Pancreas (tissue), 10 donors: ENCODE data around the gene RASGRF1. TPM values are rescaled to one million over a fixed set of nuclear protein-coding genes. Genes with fewer than 3 reads are reported as not detected.
A peak's percentile ranks its signal among the peaks of the same experiment; 100 is the strongest.

ENCODE experiments used
- ATAC-seq, 4 donors: fragments of 200-7000 bp; cut with Tn5 transposase; one replicate each; pipeline versions ENCODE4 v1.8.0 to v1.9.1; 2020; ENCODE audit warnings: mild to moderate bottlenecking in 4 of 4, moderate library complexity in 4 of 4
- DNase-seq, 6 donors: peaks; one replicate each; pipeline ENCODE4 v3.0.0-alpha.2; 2020
- FAIRE-seq: peaks from 2 replicates; lab custom pipeline; 2012; peaks lifted over from hg19 to GRCh38; lab: Jason Lieb, UNC
- H3K27ac ChIP-seq, 4 donors: fragments of 200-600 bp; sonication (generic); 1 replicate in 3 of 4; 2 replicates in 1 of 4; pipeline versions ENCODE4 v1.5.0 to v1.8.0; 2020
- H3K27me3 ChIP-seq, 4 donors: fragments of 200-600 bp; one replicate each; pipeline ENCODE4 v1.8.0; 2021
- H3K36me3 ChIP-seq, 3 donors: fragments of 200-600 bp; sonication (generic) in 1 of 3; one replicate each; pipeline versions ENCODE4 v1.5.0 to v1.8.0; 2020 to 2021
- H3K4me1 ChIP-seq, 3 donors: fragments of 200-600 bp; one replicate each; pipeline ENCODE4 v1.8.0; 2021
- H3K4me3 ChIP-seq, 4 donors: fragments of 200-600 bp; sonication (generic) in 2 of 4; one replicate each; pipeline versions ENCODE4 v1.5.0 to v1.8.0; 2020 to 2021
- H3K9me3 ChIP-seq, 4 donors: fragments of 200-600 bp; one replicate each; pipeline ENCODE4 v1.8.0; 2021
- WGBS, 2 donors: extraction: QIAGEN DNeasy Blood & Tissue Kit; methylation state at CpG; one replicate each; pipeline ENCODE4 v1.1.7; 2013; 5-methylcytosine and 5-hydroxymethylcytosine counted together
- intact Hi-C, 3 donors: fragments of 100-400 bp; cut with DNase I; formaldehyde crosslinking; loops; one replicate each; pipeline versions ENCODE4 v1.11.1 to v1.14.2; 2022
- polyA plus RNA-seq, 2 donors: library from polyadenylated mRNA; stranded (reverse); fragments of 200-250 nt; gene quantifications; one replicate each; pipeline ENCODE4 v1.2.3, GENCODE V29; 2013
- total RNA-seq, 6 donors: library from RNA; stranded (reverse); fragmentation: NEBNext Ultra II Directional in 4 of 6; extraction: Animal tissue kit (Norgen Biotek cat#: 25700) in 4 of 6; gene quantifications; one replicate each; pipeline versions ENCODE4 v1.2.1 to v1.2.4, GENCODE V29; 2021 to 2023
- TF ChIP-seq, protein P1 (sequence below), 4 donors: fragments of 200-600 bp; sonication (generic) in 3 of 4; IDR thresholded peaks; one replicate each; pipeline versions ENCODE4 v1.5.0 to v1.8.0; 2021; ENCODE audit warnings: antibody characterized with exemption in 4 of 4
- donor health status: healthy with polysubstance abuse.
- donor health status: DM: no; HTN: no; CAD: no; lungs with moderate emphysema.
- donor health status: DM: no; HTN: no; CAD: no.
- donor health status: control.
- donor health status: control.
- donor health status: Bipolar disorder and iron deficiency.
- donor health status: DM: yes; HTN: yes; CAD: no.
- donor health status: DM: no; HTN: no; CAD: no.
- donor health status: DM: no; HTN: no; CAD: no.
- donor health status: DM: yes; HTN: yes; CAD: no.

Gene RASGRF1
- total and polyA plus RNA-seq, 8 donors = 0.35 to 8.4 (median 2.1) TPM

DNA sequence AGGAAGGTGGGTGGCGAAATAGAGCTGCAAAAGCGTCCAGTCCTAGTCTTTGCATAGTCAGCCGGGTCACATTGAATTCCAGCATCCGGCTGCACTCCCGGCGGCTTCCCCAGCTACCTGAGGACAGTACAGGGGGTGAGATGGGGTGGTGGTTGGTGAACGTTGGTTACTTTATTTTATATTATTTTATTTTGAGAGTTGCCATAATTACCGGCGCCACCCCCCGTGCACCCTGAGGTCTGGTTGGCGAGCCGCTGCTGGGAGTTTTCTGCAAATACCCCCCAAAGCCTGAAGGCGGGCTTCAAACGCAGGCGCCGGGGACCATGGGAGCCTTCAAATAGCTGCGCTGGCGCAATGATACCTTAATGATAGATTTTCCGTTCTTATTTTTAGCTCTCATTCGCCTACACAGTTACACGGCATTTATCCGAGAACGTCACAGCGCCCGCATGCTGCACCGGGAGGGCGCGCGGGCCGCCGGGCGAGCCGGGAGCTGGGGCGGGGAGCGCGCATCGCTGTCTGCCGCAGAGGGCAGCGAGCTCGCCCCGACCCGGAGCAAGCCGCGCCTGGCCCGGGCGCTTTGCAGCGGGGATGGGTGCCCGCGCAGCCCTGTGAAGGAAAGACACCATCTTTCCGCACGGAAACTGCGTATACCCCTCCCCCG is 756 bp upstream of the RASGRF1 start:
- peaks cover 0 to 16% (median 0%) of the 10 kb centered on the region in 4 donors for H3K27me3 ChIP-seq
- no peak for FAIRE-seq
- WGBS, 2 donors = 2% methylated on average over 53 of the region's 53 CpGs

DNA sequence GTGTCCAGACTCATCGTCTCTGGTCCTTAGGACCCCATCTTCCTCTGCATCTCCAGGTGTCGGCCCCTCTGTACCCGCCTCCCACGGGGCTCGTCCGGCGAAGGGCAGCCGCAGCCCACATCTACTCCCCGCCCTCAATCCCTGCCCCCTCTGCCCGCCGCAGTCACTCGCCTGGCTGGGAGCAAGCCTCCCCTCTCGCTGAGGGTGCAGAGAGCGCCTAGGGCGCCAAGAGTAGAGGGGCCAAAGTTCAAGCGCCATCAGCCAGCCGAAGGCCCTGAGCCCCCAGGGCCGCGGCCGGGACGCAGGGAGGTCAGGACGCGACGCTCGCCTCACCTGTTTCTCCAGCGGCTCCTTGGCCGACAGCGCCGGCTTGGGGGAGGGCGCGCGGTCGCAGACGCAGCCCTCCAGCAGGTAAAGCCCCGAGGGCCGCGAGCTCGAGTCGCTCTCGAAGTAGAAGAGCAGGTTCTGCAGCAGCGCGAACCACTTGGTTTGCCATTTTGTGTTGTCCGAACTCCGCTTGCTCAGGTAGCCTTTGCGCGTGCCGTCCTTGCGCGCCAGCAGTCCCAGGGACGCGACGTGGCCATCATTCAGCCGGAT is 592 bp downstream of the RASGRF1 start:
- Histone ChIP-seq H3K4me1 (peaks cover 0 to 7% (median 4%) of the 10 kb centered on the region in 3 donors), H3K4me3 (peak overlapping the region in 1 of 4 donors; percentile 32), H3K27ac (no peak overlapping the region), H3K27me3 (peaks cover 0 to 16% (median 0%) of the 10 kb centered on the region in 4 donors), H3K9me3 (no peaks in the 10 kb centered on the region), H3K36me3 (no peaks in the 10 kb centered on the region)
- intact Hi-C loops = no loop called here
- DNase-seq (peak in 1 of 6 donors; percentile 57), FAIRE-seq (no peak), ATAC-seq (peak in 2 of 4 donors; percentile 34 to 40)
- TF ChIP-seq, protein P1, sequence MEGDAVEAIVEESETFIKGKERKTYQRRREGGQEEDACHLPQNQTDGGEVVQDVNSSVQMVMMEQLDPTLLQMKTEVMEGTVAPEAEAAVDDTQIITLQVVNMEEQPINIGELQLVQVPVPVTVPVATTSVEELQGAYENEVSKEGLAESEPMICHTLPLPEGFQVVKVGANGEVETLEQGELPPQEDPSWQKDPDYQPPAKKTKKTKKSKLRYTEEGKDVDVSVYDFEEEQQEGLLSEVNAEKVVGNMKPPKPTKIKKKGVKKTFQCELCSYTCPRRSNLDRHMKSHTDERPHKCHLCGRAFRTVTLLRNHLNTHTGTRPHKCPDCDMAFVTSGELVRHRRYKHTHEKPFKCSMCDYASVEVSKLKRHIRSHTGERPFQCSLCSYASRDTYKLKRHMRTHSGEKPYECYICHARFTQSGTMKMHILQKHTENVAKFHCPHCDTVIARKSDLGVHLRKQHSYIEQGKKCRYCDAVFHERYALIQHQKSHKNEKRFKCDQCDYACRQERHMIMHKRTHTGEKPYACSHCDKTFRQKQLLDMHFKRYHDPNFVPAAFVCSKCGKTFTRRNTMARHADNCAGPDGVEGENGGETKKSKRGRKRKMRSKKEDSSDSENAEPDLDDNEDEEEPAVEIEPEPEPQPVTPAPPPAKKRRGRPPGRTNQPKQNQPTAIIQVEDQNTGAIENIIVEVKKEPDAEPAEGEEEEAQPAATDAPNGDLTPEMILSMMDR (IDR thresholded peaks at IDR 0.05) = no peak
- WGBS, 2 donors = 1% methylated on average over 43 to 53 of the region's 53 CpGs

More for the DNA sequence above, 756 bp upstream of the RASGRF1 start:
- Histone ChIP-seq H3K9me3 (no peaks in the 10 kb centered on the region), H3K36me3 (no peaks in the 10 kb centered on the region), H3K27ac (no peak overlapping the region), H3K4me3 (no peak overlapping the region), H3K4me1 (peaks cover 0 to 7% (median 4%) of the 10 kb centered on the region in 3 donors)
- ATAC-seq = peak in 3 of 4 donors; percentile 39 to 56 (median 52)
- intact Hi-C loops = no loop called here
- DNase-seq = no peak
- TF ChIP-seq, protein P1 (IDR thresholded peaks at IDR 0.05) = no peak

DNA sequence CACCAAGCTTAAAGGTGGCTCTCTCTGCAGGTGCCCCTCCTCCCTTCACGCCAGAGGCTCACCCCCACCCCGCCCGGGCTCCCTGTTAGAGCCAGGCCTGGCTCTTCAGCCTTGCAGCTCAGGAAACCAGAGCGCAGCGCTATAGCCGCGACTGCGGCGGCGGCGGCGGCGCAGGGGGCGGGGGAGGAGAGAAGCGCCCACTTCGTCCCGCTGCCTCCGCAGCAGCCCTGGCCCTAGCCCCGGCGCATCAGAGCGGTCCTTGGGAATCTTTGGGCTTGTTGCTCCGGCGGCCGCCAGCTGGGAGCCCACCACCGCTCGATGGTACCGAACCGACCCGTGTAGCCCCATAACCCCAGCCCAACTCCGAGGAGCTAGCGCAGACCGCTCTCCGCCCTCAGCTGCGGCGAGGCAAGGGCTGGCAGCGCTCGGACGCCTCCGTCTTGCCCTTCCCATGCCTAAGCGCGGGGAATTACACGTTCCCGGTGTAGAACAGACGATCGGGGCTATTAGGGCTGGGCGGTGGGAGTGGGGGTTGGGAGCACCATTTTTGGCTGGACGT is 1.2 kb downstream of the RASGRF1 start:
- FAIRE-seq = no peak
- peak in 2 of 4 donors; percentile 35 to 62 for ATAC-seq

DNA sequence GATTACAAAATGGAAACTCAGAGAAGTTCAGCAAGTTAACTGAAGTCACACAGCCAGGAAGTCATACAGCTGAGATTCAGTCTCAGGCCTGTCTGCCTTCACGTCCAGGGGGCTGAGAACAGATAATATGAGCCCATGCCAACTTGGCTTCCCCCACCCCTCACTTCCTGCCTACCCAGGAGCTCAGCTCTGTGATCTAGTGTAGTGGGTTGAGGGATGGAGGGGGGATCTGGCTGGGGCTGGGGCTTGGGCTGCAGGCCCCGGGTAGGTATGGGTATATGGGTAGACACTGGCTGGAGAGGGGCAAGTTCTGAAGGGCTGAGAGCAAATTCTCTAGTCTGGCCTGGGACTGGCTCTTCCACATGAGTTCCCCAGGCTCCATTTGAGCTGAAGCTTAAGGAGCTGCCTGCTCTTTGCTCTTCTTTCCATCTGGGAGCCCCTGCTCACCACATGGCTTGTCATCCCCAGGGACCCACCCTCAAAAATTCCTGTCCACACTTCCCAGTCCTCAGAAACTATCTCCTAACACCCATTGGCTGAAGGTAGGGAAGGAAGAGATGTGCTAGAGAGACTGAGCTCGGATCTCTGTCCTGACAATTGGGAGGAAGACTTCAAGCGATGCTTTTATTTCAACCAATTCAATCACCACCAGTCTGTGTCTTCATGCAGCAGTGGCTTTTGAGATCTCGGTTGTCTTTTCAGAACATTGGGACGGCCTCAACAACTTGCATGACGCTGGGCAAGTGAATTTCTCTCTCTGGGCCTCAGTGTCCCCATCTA is 2.0 kb downstream of the RASGRF1 start:
- H3K27me3 ChIP-seq = peaks cover 0 to 16% (median 0%) of the 10 kb centered on the region in 4 donors
- intact Hi-C loops = no loop called here
- WGBS, 2 donors = 46 to 60% methylated on average over 7 of the region's 7 CpGs
- FAIRE-seq (no peak), ATAC-seq (no peak), DNase-seq (peak in 1 of 6 donors; percentile 10)
- H3K27ac ChIP-seq = no peak overlapping the region
- TF ChIP-seq, protein P1 (IDR thresholded peaks at IDR 0.05) = no peak
- no peak overlapping the region for H3K4me3 ChIP-seq
- peaks cover 0 to 7% (median 4%) of the 10 kb centered on the region in 3 donors for H3K4me1 ChIP-seq
- no peaks in the 10 kb centered on the region for H3K36me3 ChIP-seq
- no peaks in the 10 kb centered on the region for H3K9me3 ChIP-seq

More for the DNA sequence above, 1.2 kb downstream of the RASGRF1 start:
- Histone ChIP-seq H3K4me3 (peak overlapping the region in 1 of 4 donors; percentile 32), H3K9me3 (no peaks in the 10 kb centered on the region), H3K27ac (no peak overlapping the region), H3K27me3 (peaks cover 0 to 16% (median 0%) of the 10 kb centered on the region in 4 donors), H3K36me3 (no peaks in the 10 kb centered on the region), H3K4me1 (peaks cover 0 to 7% (median 4%) of the 10 kb centered on the region in 3 donors)
- DNase-seq = peak in 2 of 6 donors; percentile 6 to 41
- TF ChIP-seq, protein P1 (IDR thresholded peaks at IDR 0.05) = no peak
- WGBS, 2 donors = 4 to 6% methylated on average over 46 to 47 of the region's 47 CpGs
- intact Hi-C loops = no loop called here
